ENCODE results near the gene GBE1.
"Not testable (repeated sequence)": the region's sequence is repeated elsewhere in the genome, so short reads cannot be mapped to it uniquely, and the experiment has no call there.

Gene GBE1

DNA sequence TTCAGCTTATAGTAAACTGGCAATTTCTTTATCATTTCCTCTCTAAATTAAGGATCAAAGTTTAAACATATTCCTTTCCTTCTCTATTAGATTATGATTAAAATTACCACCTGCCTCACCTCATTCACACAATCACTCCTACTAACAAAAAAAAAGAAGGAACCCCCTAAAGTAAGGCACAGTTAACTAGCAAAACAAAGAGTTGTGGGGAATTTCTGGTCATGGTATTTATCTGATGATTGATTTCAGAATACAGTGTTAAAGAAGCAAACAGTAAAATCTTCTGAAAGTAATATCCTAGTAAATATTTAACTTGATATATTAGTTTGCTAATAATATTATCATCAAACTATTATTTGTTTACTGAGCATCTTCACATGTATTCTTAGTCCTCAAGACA is 8.8 kb downstream of the GBE1 start:
- no peak for DNase-seq

DNA sequence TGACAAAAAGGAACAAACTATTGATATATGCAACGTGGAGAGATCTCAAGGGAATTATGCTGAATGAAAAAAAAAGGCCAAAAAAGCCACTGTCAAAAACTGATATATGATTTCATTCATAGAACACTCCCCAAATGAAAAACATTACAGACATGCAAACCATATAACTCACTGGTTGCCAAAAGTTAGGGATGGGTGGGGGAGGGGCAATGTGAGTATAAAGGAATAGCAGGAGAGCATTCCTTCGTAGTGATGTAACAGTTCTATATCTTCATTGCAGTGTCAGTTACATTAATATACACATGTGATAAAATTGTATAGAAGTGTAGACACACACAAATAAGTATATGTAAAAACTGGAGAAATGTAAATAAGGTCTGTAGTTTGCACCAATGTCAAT is 12.2 kb downstream of the GBE1 start:
- DNase-seq = no peak

DNA sequence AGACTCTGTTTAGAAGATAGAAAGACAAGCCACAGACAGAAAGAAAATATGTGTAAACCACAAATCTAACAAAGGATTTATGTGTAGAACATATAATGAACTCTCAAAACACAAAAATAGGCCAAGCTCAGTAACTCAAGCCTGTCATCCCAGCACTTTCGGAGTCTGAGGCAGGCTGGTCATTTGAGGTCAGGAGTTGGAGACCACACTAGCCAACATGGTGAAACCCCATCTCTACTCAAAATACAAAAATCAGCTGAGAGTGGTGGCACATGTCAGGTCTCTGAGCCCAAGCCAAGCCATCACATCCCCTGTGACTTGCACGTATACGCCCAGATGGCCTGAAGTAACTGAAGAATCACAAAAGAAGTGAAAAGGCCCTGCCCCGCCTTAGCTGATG is 14.2 kb downstream of the GBE1 start:
- DNase-seq = not testable (repeated sequence)

DNA sequence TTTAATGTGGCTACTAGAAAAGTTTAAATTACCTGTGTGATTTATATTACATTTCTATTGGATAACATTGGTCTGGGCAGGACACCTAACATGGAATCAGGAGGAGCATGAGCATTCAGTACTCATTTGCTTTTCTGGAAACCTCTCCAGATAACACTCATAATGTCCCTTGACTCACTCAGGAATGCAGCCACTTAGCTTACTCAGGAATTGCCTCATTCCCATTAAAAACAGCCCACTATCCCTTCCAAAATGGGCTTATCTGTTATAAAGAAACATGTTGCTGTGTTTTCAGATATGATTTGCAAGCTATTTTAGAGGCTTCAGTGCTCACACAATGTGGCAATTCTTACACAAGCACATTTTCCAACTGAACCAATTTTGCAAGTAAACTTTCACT is 17.1 kb downstream of the GBE1 start:
- DNase-seq = peak; percentile 4

DNA sequence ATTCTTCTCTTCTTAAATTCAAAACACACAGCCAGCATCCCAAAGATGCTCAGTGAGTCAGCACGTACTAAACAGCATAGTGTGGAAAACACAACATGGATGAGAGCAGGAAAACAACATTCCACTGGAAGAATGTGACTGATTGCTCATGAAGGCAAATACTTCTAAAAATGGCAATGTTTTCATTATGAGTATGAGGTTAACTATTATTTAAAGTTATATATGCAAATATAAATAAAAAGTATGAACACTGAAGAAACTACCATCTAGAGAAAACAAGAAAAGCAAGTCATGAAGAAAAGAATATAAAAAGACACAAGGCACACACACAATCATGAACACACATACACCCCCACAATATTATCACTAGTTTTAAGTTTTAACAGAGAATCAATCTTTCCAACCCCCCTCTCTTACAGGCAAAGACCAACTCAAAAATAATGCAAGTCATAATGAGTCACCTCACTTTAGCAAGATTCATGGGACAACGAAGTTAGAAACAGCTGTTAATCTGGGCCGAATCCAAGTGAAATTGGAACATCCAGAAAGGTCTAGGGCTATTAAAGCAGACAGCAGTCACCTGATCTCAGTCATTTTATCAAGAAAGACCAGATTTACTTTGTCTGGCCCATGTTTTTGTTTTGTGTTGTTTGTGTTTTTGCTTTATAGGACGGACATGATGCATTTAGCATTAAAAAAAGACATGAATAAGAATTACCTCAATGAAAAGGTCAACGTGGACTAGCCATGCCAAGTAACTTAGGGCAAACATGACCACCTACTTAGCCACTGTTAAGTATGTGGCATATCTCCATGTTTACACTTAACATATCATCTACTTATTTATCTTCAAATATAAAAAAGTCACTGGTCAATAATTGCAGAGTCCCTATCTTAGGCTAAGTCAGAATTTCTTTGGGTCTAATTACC is 18.1 kb downstream of the GBE1 start:
- peak; percentile 4 for DNase-seq

DNA sequence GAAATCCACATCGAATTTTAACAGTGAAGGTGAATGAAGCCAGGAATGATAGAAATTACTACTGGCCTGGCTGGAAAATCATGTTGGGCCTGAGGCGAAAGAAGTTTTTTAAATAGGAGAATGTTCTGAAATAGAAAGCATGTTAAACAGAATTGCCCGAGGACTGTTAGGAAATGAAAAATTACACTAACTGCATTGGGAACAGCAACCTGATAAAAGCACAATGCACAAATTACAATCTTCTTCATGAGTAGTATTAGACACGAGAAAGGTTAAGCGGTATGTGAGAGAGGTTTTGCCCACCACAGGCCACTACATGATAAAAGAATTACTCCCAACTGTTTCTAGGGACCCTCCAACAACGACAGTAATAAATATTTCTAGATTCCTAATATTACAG is 18.9 kb downstream of the GBE1 start:
- no peak for DNase-seq

DNA sequence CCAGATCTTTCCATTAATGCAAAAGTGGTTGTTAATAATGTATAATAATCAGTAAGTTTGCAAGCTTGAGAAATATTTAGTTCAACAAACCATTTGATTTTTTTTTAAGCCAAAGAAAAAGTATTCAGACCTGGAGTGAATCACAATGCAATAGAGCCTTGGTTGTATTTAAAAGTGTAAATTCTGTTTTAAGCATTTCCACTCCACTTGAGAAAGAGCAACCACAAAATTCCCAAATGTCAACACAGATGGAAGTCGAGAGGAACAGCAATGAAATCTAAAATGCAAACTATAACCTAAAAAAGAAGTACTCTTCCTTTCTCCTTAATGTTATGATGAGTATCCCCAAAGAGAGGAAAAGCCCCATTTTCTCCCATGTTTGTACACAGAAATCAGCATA is 20.2 kb downstream of the GBE1 start:
- DNase-seq = no peak

DNA sequence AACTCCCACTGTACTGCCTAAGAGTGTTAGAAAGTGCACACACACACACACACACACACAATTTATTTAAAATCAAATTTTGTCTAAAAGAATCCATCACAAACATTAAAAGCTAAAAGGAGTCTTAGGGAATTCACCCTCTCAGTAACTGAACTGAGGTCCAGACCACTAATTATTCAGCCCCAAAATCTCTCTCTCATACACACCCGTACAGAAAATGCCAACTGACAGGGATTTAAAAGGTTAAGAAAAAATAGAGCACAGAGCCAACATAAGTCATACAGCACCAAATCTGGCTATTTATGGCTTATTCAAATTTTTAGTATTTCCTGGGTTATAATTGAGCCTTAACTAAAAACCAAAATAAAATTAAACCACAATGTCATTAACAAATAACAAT is 20.7 kb downstream of the GBE1 start:
- DNase-seq = no peak

DNA sequence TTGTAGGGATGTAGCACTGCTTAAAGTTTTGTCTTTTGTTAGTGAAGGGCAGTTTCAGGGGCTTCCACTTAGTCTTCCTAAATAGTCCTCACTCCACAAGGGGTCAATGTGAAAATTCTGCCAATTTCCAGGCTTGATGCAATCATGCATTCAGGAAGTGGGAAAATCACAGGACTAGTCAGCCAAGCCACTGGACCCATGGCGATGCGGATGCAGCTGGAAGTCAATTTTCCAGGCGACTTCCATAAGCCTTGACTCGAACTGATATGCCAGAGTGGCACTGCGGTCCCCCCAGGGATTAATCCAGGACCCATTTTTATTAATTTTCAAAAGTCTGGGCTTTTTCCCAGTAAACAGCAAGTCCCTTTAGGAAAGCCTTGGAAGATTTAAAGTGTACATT is 26.1 kb downstream of the GBE1 start:
- no peak for DNase-seq

DNA sequence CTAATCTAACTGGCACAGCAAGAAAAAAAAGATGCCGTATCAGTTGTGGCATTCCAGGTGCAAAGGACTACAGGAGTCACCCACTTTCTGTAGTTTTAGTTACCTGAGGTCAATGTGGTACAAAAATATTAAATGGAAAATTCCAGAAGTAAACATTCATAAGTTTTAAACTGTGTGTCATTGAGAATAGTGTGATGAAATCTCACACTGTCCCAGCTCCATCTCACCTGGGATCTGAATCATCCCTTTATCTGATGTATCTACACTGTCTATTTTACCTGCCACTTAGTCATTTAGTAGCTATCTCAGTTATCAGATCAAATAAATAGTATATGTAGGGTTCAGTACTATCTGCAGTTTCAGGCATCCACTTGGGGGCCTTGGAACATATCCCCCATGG is 26.7 kb downstream of the GBE1 start:
- no peak for DNase-seq

DNA sequence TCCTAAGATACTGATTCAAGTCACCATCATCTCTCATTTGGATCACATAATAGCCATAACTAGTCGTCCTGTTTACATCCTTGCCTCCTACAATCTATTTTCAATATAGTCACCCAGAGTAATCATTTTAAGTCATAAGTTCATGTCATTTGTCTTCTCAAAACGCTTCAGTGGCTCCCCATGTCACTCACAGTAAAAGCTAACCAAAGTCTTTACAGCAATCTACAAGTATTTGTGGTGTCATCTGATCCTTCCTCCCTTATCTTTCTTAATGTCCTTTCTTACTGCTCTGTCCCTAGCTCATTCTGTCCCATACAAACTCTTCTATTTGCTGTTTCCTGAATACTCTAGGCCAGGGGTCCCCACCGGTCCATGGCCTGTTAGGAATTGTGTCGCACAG is 28.8 kb downstream of the GBE1 start:
- no peak for DNase-seq

DNA sequence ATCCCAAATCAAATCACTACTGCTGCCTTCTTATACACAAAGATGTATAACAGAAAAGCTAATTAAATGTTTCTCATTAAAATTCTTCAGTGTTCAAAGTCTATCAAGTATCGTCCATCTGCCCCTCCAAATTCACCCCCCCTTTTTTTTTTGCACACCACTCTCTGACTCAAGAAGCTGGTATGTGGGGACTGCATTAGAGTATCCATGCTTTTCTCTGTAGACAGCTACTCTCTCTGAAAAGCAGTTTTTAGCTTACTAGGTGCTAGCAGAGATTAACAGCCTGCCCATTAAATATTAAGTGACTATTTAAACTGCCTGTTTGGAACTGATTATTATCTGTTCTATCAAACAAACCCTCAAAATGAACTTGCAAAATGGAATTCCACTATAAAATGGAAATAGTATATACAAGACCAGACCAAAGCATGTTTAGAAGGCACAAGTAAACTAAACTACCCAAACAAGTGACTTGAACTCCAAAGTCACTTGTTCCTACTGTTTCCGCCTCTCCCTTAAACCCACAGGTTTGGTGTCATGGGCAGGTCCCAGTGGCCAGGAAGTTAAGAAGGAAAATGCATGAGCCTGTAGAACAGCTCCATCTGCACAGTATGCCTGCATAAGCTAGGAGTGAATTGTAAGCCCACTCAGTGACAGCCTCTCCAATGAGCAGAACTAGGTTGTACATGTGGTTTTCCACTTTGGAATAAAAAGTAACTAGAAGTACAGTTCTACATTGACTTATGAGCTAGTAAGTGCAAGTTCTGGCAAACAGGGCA is 32.5 kb downstream of the GBE1 start:
- DNase-seq = no peak

DNA sequence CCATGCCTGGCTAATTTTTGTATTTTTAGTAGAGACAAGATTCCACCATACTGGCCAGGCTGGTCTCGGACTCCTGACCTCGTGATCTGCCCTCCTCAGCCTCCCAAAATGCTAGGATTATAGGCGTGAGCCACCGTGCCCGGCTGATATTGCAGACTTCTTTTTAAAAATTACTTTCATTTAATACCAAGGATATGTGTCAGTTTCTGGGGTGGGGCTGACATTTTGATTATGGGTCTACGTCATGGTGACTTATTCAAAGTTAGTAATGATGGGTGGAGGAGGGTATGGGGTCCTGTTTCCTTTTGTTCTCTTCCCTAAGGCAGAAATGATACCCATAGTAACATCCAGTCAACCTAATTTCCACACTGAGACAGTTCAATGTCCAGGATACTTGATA is 34.7 kb downstream of the GBE1 start:
- no peak for DNase-seq

DNA sequence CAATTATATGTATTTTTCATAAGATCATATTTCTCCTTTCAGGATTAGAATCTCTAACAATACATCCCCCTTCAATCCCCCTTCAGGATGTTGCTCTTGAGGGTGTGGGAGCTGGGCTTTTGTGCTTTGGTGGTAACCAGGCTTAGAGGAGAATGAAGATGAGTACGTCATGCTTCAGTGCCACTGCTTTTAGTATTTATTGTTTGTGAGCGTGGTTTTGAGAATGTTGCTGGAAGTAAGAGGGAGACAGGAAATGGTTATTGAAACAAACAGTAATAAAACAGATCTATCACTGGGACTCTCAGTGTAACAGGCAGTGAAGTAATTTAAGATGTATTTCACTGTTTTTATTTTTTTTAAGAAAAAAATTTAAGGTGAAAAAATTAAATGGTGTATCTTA is 35.3 kb downstream of the GBE1 start:
- DNase-seq = no peak

DNA sequence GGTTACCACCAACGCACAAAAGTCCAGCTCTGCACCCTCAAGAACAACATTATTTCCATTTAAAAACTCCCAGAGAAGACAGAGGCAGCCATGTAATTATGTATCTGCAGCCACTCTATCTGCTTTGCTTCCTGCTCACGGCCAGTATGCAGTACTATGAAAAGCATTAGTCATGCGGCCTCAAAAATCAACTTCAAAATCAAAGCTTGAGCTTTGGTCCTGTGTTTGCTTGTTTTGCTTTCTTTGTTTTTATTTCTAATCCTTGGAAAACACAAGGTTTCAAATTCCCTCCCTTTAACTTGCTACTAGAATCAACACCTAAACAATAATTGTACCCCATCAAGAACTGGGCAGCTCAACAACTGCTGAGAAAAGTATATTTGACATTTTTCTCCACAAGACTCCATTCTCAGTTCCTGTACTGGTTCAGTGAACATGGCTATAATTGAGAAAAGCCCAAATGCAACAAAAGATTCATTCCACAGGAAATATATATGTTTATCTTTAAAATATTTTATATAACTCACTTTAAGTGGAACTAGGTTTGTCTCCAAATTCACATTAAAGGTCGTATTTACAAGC is 37.6 kb downstream of the GBE1 start:
- DNase-seq = peak; percentile 52

DNA sequence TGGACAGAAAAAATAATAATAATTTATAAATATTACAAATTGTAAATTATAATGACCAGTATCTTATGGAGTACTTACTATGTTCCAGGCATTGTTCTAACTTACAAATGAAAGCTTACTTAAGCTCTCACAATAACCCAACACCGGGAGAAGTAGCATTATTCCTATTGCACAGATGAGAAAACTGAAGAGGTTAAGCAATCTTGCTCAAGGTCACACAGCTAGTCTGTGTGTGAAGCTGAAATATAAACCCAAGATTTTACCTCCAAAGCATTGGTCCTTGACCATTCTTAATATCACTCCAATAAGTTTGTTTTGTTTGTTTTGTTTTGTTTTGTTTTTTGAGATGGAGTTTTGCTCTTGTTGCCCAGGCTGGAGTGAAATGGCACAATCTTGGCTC is 43.1 kb downstream of the GBE1 start:
- no peak for DNase-seq

DNA sequence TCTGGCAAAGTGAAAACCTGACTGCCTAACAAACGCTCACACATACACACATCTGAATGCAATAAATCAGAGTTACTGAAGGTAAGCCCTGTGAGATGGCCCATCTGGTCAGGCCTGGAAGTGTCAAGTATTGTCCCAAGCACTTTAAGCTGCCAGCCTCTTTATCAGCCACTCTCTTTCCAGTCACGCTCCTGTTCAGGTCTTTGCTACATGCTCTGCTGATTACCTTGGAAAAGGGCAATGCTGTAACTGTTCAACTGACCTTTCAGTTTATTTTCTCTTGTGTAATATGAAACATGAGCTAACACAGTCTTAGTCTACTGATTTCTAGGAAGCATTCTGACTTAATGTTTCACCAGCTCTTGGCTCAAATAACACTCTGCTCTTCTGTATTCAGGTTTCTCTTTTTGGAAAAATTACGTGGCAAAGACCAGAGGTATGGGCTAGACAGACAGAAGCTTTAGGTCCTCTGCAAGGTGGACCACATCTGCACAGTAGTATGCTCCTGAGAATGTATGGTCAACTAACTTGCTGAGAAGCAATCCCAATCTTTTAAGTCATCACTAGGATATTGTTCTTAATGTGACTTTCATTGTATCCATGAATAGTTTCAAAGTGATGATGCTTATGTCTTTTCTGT is 44.5 kb downstream of the GBE1 start:
- peak; percentile 77 for DNase-seq

DNA sequence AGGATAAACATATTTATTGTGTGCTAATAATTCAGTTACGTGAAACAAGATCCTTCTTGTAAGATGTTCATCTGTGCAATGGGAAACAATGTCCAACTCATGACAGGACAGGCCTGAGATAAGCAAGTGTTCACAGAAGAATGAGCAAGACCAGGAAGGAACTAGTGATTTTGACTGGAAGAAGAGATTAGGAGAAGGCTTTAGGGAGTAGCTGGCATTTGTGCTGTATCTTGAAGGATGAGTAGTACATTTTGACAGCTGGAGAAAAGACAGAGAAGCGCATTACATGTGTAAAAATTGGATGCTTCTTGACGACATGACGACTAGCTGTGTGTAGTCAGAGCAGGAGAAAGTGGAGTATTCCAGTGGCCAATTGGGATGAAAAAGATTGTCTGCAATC is 48.4 kb downstream of the GBE1 start:
- DNase-seq = no peak

DNA sequence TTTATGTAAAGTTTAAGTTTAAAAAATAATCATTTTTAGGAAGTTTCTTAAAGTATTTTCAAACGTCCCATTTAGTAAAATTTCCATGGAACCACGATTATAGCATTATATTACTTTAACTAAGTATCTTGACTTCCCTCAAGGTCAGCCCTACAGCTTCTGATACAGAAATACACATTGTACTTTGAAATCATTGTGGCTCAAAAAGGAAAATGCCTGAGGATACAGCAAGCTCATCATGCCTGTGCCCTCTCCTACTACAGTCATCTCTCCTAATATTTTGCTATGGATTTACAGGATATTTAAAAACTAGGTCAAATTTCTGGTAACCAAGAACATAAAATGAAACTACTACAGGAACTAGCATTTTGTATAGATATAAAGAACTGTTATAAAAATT is 51.8 kb downstream of the GBE1 start:
- DNase-seq = no peak

DNA sequence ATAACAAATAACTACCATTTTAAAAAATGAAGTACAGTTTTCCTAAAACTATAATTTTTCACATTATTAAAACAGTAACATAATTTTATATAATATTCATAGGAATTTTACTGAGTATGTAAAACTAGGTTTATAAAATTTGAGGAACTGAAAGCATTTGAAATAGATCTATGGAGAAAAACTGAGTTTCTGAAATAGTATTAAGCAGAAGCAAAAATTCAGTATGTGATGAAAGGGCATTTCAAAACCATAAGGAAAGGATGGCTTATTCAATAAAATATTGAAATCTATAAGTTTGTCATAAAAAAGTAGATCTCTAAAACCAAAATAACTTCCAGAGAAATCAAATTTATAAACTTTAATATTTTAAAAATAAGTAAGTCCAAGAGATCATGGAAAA is 53.4 kb downstream of the GBE1 start:
- no peak for DNase-seq

DNA sequence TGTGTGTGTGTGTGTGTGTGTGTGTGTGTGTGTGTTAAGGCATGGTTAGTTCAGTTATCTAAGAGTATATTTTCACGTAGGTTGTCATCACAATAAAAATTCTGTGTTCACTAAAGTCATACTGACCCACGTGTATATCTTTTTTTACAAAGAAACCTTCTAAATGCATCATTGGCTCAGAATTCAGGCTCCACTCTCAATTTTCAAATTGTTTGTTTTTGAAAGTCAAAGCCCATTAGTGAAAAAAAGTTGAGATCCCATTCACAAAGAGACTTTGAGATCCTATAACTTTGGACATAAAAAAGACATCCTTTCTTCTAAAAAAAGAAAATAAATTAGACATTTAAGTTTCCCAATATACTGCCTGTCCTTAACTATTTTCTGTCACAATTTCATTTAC is 59.3 kb downstream of the GBE1 start:
- DNase-seq = no peak

DNA sequence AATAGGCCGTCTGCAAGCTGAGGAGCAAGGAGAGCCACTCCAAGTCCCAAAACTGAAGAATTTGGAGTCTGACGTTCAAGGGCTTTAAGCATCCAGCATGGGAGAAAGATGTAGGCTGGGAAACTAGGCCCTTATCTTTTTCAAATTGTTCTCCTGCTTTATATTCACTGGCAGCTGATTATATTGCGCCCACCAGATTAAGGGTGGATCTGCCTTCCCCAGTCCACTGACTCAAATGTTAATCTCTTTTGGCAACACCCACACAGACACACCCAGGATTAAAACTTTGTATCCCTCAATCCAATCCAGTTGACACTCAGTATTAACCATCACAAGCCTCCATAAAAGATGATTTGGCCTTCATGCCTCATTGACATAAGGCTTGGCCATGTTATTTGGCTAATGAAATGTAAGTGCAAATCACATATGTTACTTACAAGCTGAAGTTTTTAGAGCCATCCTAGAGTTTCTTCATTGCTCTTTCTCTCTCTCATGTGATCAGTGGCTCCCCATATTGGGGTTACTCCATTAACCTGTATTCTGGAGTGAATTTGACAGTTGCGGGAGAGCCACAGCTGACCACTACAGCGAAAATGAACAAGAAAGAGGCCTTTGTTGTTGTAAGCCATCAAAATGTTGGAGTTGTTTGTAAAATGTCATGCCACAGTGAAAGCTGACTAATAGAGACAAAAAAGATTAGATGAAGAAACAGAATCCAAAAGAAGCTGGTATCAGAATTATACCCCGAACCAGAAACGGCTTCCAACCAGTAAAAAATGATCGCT is 61.7 kb downstream of the GBE1 start:
- no peak for DNase-seq

DNA sequence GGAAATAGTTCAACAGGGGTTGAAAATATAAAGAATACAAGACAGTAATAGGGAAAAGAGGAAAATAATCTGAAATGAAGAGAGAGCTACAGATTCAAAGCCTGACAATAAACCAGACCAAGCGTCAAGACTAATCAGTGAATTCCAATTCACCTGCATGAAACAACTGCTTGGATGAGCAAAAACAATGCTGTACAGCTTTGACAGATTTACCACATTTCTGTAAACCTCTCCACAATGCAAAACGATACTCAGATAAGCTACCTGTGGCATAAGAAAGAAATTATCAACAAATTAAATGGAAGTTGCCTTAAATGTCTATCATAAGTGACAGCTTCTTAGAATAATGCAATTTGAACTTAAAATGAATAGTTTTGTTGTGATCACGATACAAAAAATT is 65.4 kb downstream of the GBE1 start:
- DNase-seq = no peak

All from DMS53 (cell line).